HG03060 (cell line): ENCODE measurements around the gene RANBP3L.
"Not testable (repeated sequence)": the region's sequence is repeated elsewhere in the genome, so short reads cannot be mapped to it uniquely, and the experiment has no call there.

Source experiments
- ATAC-seq: cut with Tn5 transposase; IDR thresholded peaks from one replicate; pipeline ENCODE4 v1.9.1; 2021; ENCODE audit warnings: low read depth, moderate number of reproducible peaks; ENCODE audit not compliant: unreplicated experiment

Gene RANBP3L

DNA sequence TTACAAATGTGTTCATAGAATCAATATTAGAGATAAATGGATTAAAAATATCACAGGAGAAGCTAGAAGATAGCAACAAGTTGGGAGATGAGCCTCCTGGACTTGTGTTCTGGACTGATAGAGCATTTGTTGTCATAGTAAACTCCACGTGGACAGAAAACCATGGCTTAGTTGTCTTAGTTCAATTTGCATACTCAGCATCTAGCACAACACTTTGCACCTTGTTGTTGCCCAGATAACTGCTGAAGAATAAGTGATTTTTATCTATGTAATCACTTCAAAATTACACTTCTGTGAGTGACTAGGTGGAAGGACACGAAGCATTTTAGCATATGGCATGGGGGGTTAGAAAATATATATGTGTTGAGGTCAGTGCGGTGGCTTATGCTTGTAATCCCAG lies 4.0 kb downstream of the RANBP3L start:
- no peak for ATAC-seq

GRCh38 chr5:36285837-36286615 lies 15.7 kb downstream of the RANBP3L start:
- no peak for ATAC-seq

DNA sequence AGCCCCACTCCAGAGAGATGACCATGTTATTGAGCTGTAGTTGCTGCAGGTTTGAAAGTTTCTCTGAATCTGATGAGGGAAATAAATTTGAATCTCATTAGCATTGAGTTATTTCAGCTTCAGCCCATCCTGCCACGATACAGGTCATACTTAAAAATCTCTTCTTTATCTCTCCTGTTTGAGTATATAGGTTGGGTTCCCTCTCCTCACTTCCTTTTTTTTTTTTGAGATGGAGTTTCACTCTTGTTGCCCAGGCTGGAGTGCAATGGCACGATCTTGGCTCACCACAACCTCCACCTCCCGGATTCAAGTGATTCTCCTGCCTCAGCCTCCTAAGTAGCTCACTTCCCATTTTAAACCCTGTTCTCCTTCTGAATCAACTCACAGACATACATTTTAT lies 17.9 kb downstream of the RANBP3L start:
- not testable (repeated sequence) for ATAC-seq

GRCh38 chr5:36281626-36282025 lies 20.1 kb downstream of the RANBP3L start:
- ATAC-seq: no peak

DNA sequence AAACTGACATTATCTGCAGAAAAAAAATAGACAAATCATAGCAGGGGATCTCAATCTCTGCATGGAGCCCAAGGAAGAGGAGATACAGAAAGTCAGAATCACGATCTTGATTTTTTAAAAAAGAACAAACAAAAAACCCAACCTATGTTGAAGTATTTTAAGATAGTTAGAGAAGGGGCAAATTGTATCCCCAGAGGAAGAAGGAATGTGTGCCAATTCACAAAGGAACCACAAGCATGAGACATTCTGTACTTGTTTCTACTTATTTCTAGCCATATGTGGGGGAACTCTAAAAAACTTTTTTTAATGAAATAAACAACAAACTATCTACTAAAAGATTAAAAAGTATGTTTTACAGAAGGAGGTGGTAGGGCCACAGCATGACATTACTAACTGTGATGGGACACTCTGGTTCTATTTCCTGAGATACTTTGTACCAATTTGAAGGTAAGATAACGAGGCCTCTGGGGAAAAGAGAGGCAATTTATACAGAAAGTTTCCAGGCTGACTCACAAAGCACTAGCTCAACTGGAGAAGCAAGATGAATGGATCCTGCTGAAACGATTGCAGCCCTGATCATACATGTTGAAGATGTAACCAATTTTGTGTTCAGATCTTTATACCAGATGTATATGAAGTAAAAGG lies 22.5 kb downstream of the RANBP3L start:
- no peak for ATAC-seq

- no peak for ATAC-seq
Measured at GRCh38 chr5:36277521-36278176, 24.1 kb downstream of the RANBP3L start.

- ATAC-seq: no peak
Measured at GRCh38 chr5:36276864-36277263, 24.8 kb downstream of the RANBP3L start.

- no peak for ATAC-seq
Measured at GRCh38 chr5:36273809-36274526, 27.7 kb downstream of the RANBP3L start.

- ATAC-seq: no peak
Measured at GRCh38 chr5:36272136-36272690, 29.5 kb downstream of the RANBP3L start.

DNA sequence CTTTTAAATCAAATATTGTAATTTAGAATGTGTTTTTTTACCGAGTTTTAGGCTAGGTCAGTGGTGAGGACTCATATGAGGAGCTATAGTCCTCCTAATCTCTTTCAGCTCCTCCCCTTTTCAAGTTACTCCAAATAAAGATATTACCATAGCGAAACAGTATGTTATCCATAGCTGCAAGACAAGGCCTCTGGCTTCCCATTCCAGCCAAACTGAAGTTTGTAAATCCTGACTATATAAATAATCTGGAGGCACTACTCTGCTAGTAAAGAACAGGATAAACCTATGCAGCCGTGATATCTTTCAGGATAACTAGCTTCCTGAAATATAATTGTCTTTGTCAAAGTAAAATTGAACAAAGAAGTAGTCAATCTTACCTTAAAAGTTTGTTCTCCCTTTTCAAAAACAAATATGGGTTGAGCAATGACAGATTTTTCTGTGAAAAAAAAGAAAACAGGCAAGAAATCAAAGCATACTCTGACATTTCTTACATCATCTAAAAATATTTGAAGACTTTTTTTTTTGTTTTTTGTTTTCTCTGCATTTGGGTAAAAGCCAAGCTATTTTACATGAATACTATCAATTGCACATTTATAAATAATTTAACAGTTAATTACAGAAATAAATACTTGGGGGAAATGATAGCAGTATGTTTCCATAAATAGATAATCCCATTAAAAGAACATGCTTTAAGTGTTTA lies 30.7 kb downstream of the RANBP3L start:
- no peak for ATAC-seq

GRCh38 chr5:36270175-36270574 lies 31.5 kb downstream of the RANBP3L start:
- no peak for ATAC-seq

GRCh38 chr5:36269478-36269877 lies 32.2 kb downstream of the RANBP3L start:
- no peak for ATAC-seq

GRCh38 chr5:36267905-36268304 lies 33.8 kb downstream of the RANBP3L start:
- no peak for ATAC-seq

DNA sequence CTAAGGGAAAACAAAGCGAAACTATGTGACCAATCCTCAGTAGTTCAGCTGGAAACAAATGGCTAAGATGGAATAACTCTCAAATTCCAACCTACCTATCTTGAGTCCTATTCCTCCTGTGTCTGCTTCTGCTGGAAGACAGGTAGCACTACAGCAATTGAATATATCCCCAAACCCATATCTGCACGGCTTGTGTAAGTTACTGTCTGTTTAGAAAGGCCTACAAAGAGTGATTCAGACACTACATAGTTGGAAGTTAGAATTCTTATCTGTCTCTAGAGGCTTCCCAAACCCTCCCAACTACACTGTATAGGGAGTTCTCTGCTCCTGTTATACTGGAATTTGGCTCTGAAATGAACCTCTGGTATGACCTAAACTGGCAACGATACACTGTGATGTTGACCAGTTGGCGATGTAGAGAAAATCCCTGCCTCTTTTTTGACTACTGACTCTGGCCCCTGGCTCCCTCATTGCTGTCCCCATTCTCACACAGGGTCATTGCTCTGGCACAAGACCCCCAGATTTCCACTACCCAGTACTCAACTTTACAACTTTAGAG lies 37.4 kb downstream of the RANBP3L start:
- no peak for ATAC-seq

DNA sequence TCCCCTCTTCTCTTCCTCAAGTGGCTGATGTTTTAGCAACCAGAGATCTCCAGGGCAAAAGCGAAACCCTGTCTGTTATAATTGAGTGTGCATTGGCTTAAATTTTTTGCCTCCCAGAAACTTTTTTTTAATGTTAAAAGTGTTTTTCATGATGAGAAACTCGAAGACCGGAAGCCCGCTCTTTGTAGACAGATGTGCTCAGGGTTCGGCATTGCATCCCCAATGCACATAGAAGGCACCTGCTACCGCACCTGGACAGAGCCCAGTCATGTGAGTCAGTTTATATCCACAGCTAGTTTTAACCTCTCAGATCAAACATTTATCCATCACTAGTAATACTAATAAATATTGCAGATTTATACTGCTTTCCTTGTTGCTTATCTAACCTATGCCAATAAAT lies 40.5 kb downstream of the RANBP3L start:
- no peak for ATAC-seq

GRCh38 chr5:36253575-36253974 lies 48.1 kb downstream of the RANBP3L start:
- no peak for ATAC-seq

DNA sequence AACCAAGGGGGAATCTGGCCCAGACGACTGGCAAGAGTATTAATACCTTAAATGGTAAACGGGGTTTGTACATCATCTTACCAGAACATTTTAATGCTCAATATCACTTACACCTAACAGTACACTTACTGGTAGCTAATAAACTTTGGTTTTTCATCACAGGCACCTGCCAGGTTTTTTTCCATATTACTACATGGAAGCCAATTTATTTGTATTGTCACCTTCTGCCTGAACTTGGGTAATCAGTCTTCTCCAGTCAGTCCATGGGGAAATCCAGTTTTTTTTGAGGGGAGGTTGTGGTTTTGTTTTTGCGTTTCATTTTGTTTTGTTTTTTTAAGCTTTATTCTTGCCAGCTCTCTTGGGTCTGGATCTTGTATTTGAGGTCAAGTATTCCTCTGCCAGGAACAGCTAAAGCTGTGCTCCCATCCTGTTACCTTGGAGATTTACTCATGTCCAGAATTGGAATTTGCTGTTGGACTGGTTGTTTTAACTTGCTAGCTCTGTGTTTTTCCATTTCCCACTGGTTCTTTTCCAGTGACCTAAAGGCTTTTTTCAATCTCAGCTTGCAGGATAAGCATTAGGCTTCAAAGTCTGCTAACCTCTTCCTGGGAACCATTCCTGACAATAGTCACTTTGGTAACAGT lies 48.9 kb downstream of the RANBP3L start:
- no peak for ATAC-seq

DNA sequence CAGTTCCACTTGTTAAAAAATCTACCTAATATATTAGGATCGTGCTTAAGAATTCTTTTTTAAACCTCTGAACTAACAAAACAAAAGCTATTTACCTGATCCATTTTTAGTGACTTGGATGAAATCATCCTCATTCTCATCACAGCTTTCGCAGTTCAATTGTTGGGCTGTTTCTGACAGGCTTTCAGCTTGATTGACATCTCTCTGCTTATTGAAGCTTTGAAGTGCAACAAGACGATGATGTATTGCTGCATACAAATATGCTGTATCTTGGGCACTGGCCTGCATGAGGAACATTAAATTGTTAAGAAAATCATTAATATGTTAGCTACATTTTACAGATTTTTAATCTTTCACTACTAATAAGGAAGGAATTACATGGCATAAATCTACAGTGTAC lies 50.5 kb downstream of the RANBP3L start:
- ATAC-seq: no peak

DNA sequence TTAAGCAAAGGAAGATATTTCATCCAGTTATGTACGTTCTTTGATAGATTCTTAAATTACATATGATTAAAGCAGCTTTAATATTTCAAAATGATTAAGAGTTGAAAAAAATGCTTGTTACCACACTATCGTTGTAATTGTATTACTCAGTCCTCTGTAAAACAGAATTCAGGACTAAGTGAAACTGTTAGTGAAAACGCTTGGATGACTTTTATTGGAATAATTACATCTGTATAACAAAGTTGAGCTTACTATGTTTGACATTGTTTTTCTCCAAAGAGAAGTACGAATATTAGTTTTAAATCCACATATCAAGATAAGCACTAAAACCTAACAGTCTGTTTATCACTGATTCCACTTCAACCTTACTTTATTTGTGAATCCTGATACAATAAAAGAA lies 51.3 kb downstream of the RANBP3L start:
- ATAC-seq: no peak
